ENCODE results near the gene PRMT3. TPM values are rescaled to one million over a fixed set of nuclear protein-coding genes. Genes with fewer than 3 reads are reported as not detected.

PRMT3 gene
- total RNA-seq, 4 donors from 2014 or later: 4.4 to 29.4 (median 15.7) TPM

- intact Hi-C loops (cut with DNase I; ENCODE audit: low total_unique reads): no loop called here
- DNase-seq: no peak
Measured at GRCh38 chr11:20488352-20488751, 100.8 kb downstream of the PRMT3 start.

GRCh38 chr11:20489948-20490347 is 102.4 kb downstream of the PRMT3 start:
- H3K27me3 ChIP-seq: no peaks in the 10 kb centered on the region

More at GRCh38 chr11:20488352-20488751, 100.8 kb downstream of the PRMT3 start:
- Histone ChIP-seq H3K27me3 (no peaks in the 10 kb centered on the region), H3K4me1 (no peaks in the 10 kb centered on the region), H3K9me3 (no peaks in the 10 kb centered on the region), H3K36me3 (no peaks in the 10 kb centered on the region), H3K27ac (no peak overlapping the region), H3K4me3 (no peak overlapping the region)
- TF ChIP-seq POLR2A (IDR thresholded peaks at IDR 0.05) (no peak), CTCF (IDR thresholded peaks at IDR 0.05) (no peak)

GRCh38 chr11:20493340-20493739 is 105.8 kb downstream of the PRMT3 start:
- intact Hi-C loops (cut with DNase I; ENCODE audit: low total_unique reads): no loop called here
- Histone ChIP-seq H3K27me3 (no peaks in the 10 kb centered on the region), H3K27ac (no peak overlapping the region), H3K4me3 (no peak overlapping the region), H3K4me1 (no peaks in the 10 kb centered on the region), H3K36me3 (no peaks in the 10 kb centered on the region), H3K9me3 (no peaks in the 10 kb centered on the region)
- TF ChIP-seq POLR2A (IDR thresholded peaks at IDR 0.05) (no peak), CTCF (IDR thresholded peaks at IDR 0.05) (no peak)
- DNase-seq: no peak

More at GRCh38 chr11:20489948-20490347, 102.4 kb downstream of the PRMT3 start:
- intact Hi-C loops (cut with DNase I; ENCODE audit: low total_unique reads): no loop called here
- H3K4me3 ChIP-seq: no peak overlapping the region
- TF ChIP-seq POLR2A (IDR thresholded peaks at IDR 0.05): no peak
- no peak for TF ChIP-seq CTCF (IDR thresholded peaks at IDR 0.05)
- no peaks in the 10 kb centered on the region for H3K9me3 ChIP-seq
- H3K27ac ChIP-seq: no peak overlapping the region
- no peaks in the 10 kb centered on the region for H3K36me3 ChIP-seq
- no peaks in the 10 kb centered on the region for H3K4me1 ChIP-seq
- no peak for DNase-seq

- TF ChIP-seq POLR2A (IDR thresholded peaks at IDR 0.05) (no peak), CTCF (IDR thresholded peaks at IDR 0.05) (no peak)
- Histone ChIP-seq H3K27ac (no peak overlapping the region), H3K9me3 (no peaks in the 10 kb centered on the region), H3K4me3 (no peak overlapping the region), H3K4me1 (no peaks in the 10 kb centered on the region), H3K36me3 (no peaks in the 10 kb centered on the region), H3K27me3 (no peaks in the 10 kb centered on the region)
- intact Hi-C loops (cut with DNase I; ENCODE audit: low total_unique reads): no loop called here
- no peak for DNase-seq
Measured at GRCh38 chr11:20497124-20497792, 109.7 kb downstream of the PRMT3 start.

DNA sequence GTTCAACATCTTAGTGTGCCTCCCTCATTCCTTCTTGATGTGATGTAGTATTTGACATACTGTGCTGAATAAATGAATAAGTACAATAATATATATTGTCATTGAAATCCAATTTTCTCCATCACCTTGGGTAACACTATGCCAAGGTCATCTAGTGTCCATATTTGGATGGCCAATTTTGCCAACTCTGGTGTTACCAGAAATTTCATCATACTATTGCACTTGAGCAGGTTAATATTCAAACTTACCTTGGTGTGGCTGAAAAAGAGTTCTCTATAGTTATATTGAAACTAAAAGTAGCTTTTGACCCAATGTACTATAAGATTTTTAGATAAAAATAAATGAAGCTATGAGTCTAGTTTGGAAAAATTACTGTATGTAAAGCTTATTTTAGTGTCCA is 113.7 kb downstream of the PRMT3 start:
- no peaks in the 10 kb centered on the region for H3K27me3 ChIP-seq
- no peak for TF ChIP-seq CTCF (IDR thresholded peaks at IDR 0.05)
- TF ChIP-seq POLR2A (IDR thresholded peaks at IDR 0.05): no peak
- no peaks in the 10 kb centered on the region for H3K36me3 ChIP-seq
- no peaks in the 10 kb centered on the region for H3K9me3 ChIP-seq
- H3K4me1 ChIP-seq: no peaks in the 10 kb centered on the region
- intact Hi-C loops (cut with DNase I; ENCODE audit: low total_unique reads): no loop called here
- no peak for DNase-seq
- no peak overlapping the region for H3K4me3 ChIP-seq
- no peak overlapping the region for H3K27ac ChIP-seq
